OCI-LY7 (cell line): Measurements from ENCODE around the gene VPS50.

Experiments used
- EZH2phosphoT487 ChIP-seq: fragments of 200-600 bp; sonication (generic); IDR thresholded peaks from 2 replicates; pipeline ENCODE4 v1.6.1; 2018; ENCODE audit warnings: low read depth, borderline replicate concordance, mild to moderate bottlenecking, mixed run types, antibody characterized with exemption, low read length, moderate library complexity, mixed read lengths
- TF ChIP-seq, protein P1 (sequence below): fragments of 200-600 bp; sonication (generic); conservative IDR thresholded peaks from 2 replicates; pipeline ENCODE4 v1.5.1; 2014; ENCODE audit warnings: mild to moderate bottlenecking, antibody characterized with exemption, low read length, moderate library complexity, mixed read lengths

DNA sequence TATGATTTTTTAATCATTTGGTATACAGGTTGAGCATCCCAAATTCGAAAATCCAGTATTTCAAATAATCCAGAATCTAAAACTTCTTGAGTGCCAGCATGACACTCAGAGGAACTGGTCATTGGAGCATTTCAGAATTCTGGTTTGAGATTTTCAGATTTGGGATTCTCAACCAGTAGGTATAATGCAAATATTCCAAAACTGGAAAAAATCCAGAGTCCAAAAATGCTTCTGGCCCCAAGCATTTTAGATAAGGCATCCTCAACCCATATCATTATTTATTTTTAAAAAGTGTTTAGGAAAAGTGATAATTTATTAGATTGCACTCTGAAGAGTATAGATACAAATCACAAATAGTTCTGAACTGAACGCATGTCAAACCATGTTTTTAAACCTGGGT lies 120.7 kb downstream of the VPS50 start:
- TF ChIP-seq, protein P1, sequence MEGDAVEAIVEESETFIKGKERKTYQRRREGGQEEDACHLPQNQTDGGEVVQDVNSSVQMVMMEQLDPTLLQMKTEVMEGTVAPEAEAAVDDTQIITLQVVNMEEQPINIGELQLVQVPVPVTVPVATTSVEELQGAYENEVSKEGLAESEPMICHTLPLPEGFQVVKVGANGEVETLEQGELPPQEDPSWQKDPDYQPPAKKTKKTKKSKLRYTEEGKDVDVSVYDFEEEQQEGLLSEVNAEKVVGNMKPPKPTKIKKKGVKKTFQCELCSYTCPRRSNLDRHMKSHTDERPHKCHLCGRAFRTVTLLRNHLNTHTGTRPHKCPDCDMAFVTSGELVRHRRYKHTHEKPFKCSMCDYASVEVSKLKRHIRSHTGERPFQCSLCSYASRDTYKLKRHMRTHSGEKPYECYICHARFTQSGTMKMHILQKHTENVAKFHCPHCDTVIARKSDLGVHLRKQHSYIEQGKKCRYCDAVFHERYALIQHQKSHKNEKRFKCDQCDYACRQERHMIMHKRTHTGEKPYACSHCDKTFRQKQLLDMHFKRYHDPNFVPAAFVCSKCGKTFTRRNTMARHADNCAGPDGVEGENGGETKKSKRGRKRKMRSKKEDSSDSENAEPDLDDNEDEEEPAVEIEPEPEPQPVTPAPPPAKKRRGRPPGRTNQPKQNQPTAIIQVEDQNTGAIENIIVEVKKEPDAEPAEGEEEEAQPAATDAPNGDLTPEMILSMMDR, result no peak
- TF ChIP-seq EZH2phosphoT487, result no peak
